Measurements from ENCODE around the gene IL6R.
A peak's percentile ranks its signal among the peaks of the same experiment; 100 is the strongest.
"Not testable (repeated sequence)": the region's sequence is repeated elsewhere in the genome, so short reads cannot be mapped to it uniquely, and the experiment has no call there.

IL6R gene

GRCh38 chr1:154404984-154405746 is at the start of gene IL6R:
TSS of gene IL6R (plus strand) at chr1:154405343. CDS start at chr1:154405630, 287 bp downstream.
- peak; percentile 74 for DNase-seq

GRCh38 chr1:154358519-154358918 is 46.6 kb upstream of the IL6R start:
- no peak for DNase-seq

GRCh38 chr1:154360288-154360687 is 44.9 kb upstream of the IL6R start:
- no peak for DNase-seq

GRCh38 chr1:154360881-154361280 is 44.3 kb upstream of the IL6R start:
- DNase-seq: not testable (repeated sequence)

GRCh38 chr1:154361357-154361756 is 43.8 kb upstream of the IL6R start:
- DNase-seq: no peak

- no peak for DNase-seq
These were observed 33.7 kb upstream of the IL6R start for GRCh38 chr1:154371436-154371835.

- DNase-seq: peak; percentile 57
These were observed 31.3 kb upstream of the IL6R start for GRCh38 chr1:154373777-154374357.

- DNase-seq: no peak
These were observed 25.8 kb upstream of the IL6R start for GRCh38 chr1:154379301-154379700.

- DNase-seq: no peak
These were observed 20.3 kb upstream of the IL6R start for GRCh38 chr1:154384650-154385489.

- peak; percentile 87 for DNase-seq
These were observed 18.3 kb upstream of the IL6R start for GRCh38 chr1:154386643-154387352.

- no peak for DNase-seq
These were observed 13.9 kb upstream of the IL6R start for GRCh38 chr1:154391086-154391770.

- DNase-seq: no peak
These were observed 7.0 kb upstream of the IL6R start for GRCh38 chr1:154398141-154398540.

- no peak for DNase-seq
These were observed 6.5 kb upstream of the IL6R start for GRCh38 chr1:154398678-154399077.

- DNase-seq: no peak
These were observed 4.8 kb upstream of the IL6R start for GRCh38 chr1:154400381-154400801.

GRCh38 chr1:154402409-154402921 is 2.7 kb upstream of the IL6R start:
- DNase-seq: no peak

GRCh38 chr1:154403261-154403943 is 1.7 kb upstream of the IL6R start:
- no peak for DNase-seq

GRCh38 chr1:154403983-154404382 is 1.2 kb upstream of the IL6R start:
- DNase-seq: no peak

- DNase-seq: no peak
These were observed 622 bp upstream of the IL6R start for GRCh38 chr1:154404511-154404931.

GRCh38 chr1:154405747-154406571 is 816 bp downstream of the IL6R start:
- peak; percentile 73 for DNase-seq

- DNase-seq: no peak
These were observed 1.4 kb downstream of the IL6R start for GRCh38 chr1:154406572-154406879.

- no peak for DNase-seq
These were observed 1.7 kb downstream of the IL6R start for GRCh38 chr1:154406886-154407197.
